ENCODE results near the gene CARD19. TPM values are rescaled to one million over a fixed set of nuclear protein-coding genes. Genes with fewer than 3 reads are reported as not detected.

The CARD19 gene
- total and polyA plus RNA-seq, 9 of the 15 experiments (the other 6 are each of a cell fraction or from before 2014, with no cell fraction given), result 0.90 to 34.9 (median 14.6) TPM

DNA sequence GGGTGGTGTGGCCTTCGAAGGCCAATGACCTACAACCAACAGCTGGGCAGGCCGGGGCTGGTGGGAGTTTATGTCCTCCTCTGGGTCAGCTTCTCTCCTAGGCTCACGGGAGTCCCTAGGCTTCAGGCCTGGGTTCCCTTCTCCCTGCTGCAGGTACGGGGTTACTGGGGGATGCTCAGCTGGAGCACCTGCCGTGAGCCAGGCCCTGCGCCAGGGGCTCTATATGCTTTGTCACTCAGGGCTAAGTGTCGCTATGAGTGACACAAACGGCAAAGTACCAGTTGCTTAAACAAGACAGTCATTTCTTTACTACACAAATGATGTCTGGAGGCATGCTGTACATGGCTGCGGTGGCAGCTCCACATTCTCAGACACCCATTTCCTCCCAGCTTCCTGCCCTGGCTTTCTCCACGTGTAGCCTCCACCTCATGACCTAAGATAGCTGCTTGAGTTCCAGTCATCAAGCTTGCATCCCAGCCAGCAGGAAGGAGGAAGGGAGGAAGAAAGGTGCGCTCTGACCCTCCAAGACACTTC, 60.5 kb downstream of the CARD19 start:
- ATAC-seq, result no peak

More for the DNA sequence above, 60.5 kb downstream of the CARD19 start:
- Histone ChIP-seq H3K36me3 (ENCODE audit: control insufficient read depth, insufficient read depth, low read length) (no peaks in the 10 kb centered on the region), H3K79me2 (ENCODE audit: control insufficient read depth, insufficient read depth, low read length) (no peaks in the 10 kb centered on the region), H3K4me3 (no peak overlapping the region), H3K27me3 (ENCODE audit: control insufficient read depth in 2 of 2, insufficient read depth in 2 of 2, low read length in 2 of 2) (peaks cover 3 to 15% of the 10 kb centered on the region in 2 experiments; a peak in 3 of 5 replicates), H3K27ac (ENCODE audit: extremely low read depth, low read depth, low read length) (no peak overlapping the region), H3K4me1 (replicated peaks in 1 of 2; ENCODE audit: control insufficient read depth in 2 of 2, insufficient read depth in 2 of 2, low read length in 2 of 2) (peaks cover 0 to 12% of the 10 kb centered on the region in 2 experiments; a peak in 2 of 5 replicates), H3K9ac (ENCODE audit: insufficient read depth in 1 of 2, low read depth in 2 of 2, low read length in 2 of 2) (no peak overlapping the region), H4K20me1 (replicated peaks; ENCODE audit: control insufficient read depth, insufficient read depth, low read length) (0 out of 2 replicates have a peak, but pooled peaks cover 8% of the 10 kb centered on the region), H2AFZ (ENCODE audit: low read depth, low read length) (0 out of 2 replicates have a peak overlapping the region, but pooled peaks have one; percentile 27), H3K9me1 (ENCODE audit: control insufficient read depth, insufficient read depth, low read length) (no peaks in the 10 kb centered on the region), H3K4me2 (ENCODE audit: insufficient read depth, low read length) (no peak overlapping the region), H3K9me3 (replicated peaks; ENCODE audit: control insufficient read depth, insufficient read depth, low read depth, low read length) (no peaks in the 10 kb centered on the region)
- TF ChIP-seq RBM25 (IDR thresholded peaks at IDR 0.05; ENCODE audit: low read depth, low read length, severe bottlenecking) (peak; percentile 32), RREB1 (CRISPR knock-in tag; IDR thresholded peaks at IDR 0.05) (no peak), HLTF (IDR thresholded peaks at IDR 0.05) (0 out of 2 replicates have a peak, but pooled peaks have one; percentile 50)
- intact Hi-C loops (cut with micrococcal nuclease), result no loop called here
- in situ Hi-C loops (cut with MboI), result no loop called here
- POLR2A ChIA-PET, result no interaction called here
- FAIRE-seq (no peak), DNase-seq (ENCODE audit: extremely low read depth in 1 of 4, low spot score in 3 of 4) (no peak)
- no TSS peak for BruUV-seq (replicated peaks)
- 38% methylated on average over 10 of the region's 11 CpGs for WGBS (ENCODE audit: insufficient coverage, low coverage, missing lambda C conversion rate)
- CTCF ChIA-PET (ENCODE audit: low intra/inter-chr PET ratio), result no interaction called here

Data from K562 (cell line).